ENCODE results near the gene SLC15A1. TPM values are rescaled to one million over a fixed set of nuclear protein-coding genes. Genes with fewer than 3 reads are reported as not detected.

SLC15A1 gene
- polyA plus RNA-seq, 1 donor (not counting 4 experiments of a cell fraction or from before 2014, with no cell fraction given), result 0.10 TPM

DNA sequence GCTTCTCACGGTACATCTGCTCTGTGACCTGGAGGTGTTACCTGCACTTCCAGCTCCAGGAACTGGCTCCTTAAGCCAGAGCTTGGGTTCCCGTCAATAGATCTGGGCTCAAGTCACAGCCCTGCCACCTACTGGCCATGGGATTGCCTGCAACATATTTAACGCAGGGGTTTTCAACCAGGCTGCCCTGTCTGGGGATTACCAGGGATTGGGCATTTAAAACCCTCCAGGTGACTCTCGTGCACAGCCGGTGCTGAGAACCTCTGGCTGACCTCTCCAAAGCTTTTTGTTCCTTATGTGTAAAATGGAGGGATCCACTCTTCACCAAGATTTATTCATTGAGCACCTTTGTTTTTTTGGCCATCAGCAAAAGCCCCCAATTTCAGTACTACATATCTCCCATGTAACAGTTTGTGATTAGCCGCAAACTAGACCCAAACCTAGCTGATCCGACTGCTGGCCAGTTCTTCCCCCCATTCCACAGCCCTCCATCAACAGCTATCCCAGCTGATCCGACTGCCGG, 98.9 kb downstream of the SLC15A1 start:
- no peaks in the 10 kb centered on the region for H3K79me2 ChIP-seq (ENCODE audit: control insufficient read depth, insufficient read depth, low read length)
- no peaks in the 10 kb centered on the region for H3K36me3 ChIP-seq (ENCODE audit: control insufficient read depth in 2 of 2, extremely low read depth in 1 of 2, insufficient read depth in 2 of 2, low read length in 2 of 2)
- no peak for TF ChIP-seq EZH2 (IDR thresholded peaks at IDR 0.05; ENCODE audit: low read length)
- TF ChIP-seq, protein P1, sequence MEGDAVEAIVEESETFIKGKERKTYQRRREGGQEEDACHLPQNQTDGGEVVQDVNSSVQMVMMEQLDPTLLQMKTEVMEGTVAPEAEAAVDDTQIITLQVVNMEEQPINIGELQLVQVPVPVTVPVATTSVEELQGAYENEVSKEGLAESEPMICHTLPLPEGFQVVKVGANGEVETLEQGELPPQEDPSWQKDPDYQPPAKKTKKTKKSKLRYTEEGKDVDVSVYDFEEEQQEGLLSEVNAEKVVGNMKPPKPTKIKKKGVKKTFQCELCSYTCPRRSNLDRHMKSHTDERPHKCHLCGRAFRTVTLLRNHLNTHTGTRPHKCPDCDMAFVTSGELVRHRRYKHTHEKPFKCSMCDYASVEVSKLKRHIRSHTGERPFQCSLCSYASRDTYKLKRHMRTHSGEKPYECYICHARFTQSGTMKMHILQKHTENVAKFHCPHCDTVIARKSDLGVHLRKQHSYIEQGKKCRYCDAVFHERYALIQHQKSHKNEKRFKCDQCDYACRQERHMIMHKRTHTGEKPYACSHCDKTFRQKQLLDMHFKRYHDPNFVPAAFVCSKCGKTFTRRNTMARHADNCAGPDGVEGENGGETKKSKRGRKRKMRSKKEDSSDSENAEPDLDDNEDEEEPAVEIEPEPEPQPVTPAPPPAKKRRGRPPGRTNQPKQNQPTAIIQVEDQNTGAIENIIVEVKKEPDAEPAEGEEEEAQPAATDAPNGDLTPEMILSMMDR (optimal IDR thresholded peaks at IDR 0.05 in 1 of 3, IDR thresholded peaks at IDR 0.05 in 1 of 3, conservative IDR thresholded peaks at IDR 0.05 in 1 of 3; ENCODE audit: extremely low read depth in 1 of 3, insufficient read depth in 2 of 3, low read length in 3 of 3), result peak; percentile 89 to 96 (median 95)
- no peaks in the 10 kb centered on the region for H4K20me1 ChIP-seq (ENCODE audit: control insufficient read depth, extremely low read depth, insufficient read depth, low read length)
- dilution Hi-C loops (cut with MboI; ENCODE audit: extremely low pct_ligation_motif_present, low sequenced_read_pairs), result no loop called here
- H2AFZ ChIP-seq (ENCODE audit: control insufficient read depth, low read length), result peak overlapping the region; percentile 57
- no peak overlapping the region for H3K4me2 ChIP-seq (ENCODE audit: control insufficient read depth, extremely low read depth, insufficient read depth, low read depth, low read length)
- H3K27me3 ChIP-seq (ENCODE audit: control insufficient read depth, extremely low read depth, insufficient read depth, low read length), result no peaks in the 10 kb centered on the region
- no peak for DNase-seq (ENCODE audit: low read depth, low spot score)
- FAIRE-seq, result peak; percentile 86
- H3K9me3 ChIP-seq (ENCODE audit: control insufficient read depth, low read depth, low read length), result no peaks in the 10 kb centered on the region
- no peak overlapping the region for H3K27ac ChIP-seq (ENCODE audit: control insufficient read depth, insufficient read depth, low read length)
- H3K9ac ChIP-seq (ENCODE audit: control insufficient read depth, extremely low read depth, insufficient read depth, low read length), result no peak overlapping the region
- H3K4me3 ChIP-seq (ENCODE audit: control insufficient read depth in 2 of 3, extremely low read depth in 1 of 3, insufficient read depth in 2 of 3, low read depth in 1 of 3, low read length in 3 of 3), result no peak overlapping the region
- H3K4me1 ChIP-seq (ENCODE audit: control insufficient read depth, extremely low read depth, insufficient read depth, low read length), result no peaks in the 10 kb centered on the region
- H3K9me1 ChIP-seq (ENCODE audit: control insufficient read depth, extremely low read depth, insufficient read depth, low read length), result no peaks in the 10 kb centered on the region

DNA sequence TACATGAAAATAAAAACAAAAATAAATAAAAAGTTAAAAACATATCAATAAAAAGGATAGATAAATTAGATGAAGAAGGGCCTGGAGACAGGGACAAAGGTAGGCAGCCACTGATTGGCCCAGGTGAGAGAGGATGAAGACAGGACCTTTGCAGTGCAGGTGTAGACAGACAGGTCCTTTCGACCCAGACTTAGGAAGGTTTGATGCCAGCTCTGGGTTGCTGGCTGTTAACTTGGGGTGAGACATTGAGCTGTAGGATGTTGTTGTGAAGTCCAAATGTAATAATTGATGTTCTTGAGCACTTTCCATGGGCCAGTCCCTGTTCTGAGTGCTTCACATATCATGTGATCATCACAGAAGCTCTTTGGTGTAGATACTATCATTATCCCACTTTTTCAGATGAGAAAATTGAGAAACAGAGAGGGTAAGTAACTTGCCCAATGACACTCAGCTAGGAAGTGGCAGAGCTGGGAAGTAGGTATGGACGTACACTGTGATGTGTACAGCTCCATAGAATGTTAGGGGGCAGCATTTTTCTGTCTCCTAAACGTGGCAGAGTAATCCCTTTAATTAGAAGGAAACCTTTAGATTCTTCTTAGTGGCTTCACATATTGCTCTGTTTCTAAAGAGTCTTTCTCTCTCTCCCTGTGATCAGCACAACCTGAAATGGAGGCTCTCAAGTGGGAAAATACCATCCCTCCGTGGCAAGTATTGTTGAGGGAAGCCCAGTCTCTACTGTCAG, 99.6 kb downstream of the SLC15A1 start:
- Histone ChIP-seq H3K79me2 (ENCODE audit: control insufficient read depth, insufficient read depth, low read length) (no peaks in the 10 kb centered on the region), H2AFZ (ENCODE audit: control insufficient read depth, low read length) (peak overlapping the region; percentile 57), H3K36me3 (ENCODE audit: control insufficient read depth in 2 of 2, extremely low read depth in 1 of 2, insufficient read depth in 2 of 2, low read length in 2 of 2) (no peaks in the 10 kb centered on the region), H3K27ac (ENCODE audit: control insufficient read depth, insufficient read depth, low read length) (no peak overlapping the region), H3K9me3 (ENCODE audit: control insufficient read depth, low read depth, low read length) (no peaks in the 10 kb centered on the region), H3K4me1 (ENCODE audit: control insufficient read depth, extremely low read depth, insufficient read depth, low read length) (no peaks in the 10 kb centered on the region), H4K20me1 (ENCODE audit: control insufficient read depth, extremely low read depth, insufficient read depth, low read length) (no peaks in the 10 kb centered on the region), H3K4me3 (ENCODE audit: control insufficient read depth in 2 of 3, extremely low read depth in 1 of 3, insufficient read depth in 2 of 3, low read depth in 1 of 3, low read length in 3 of 3) (no peak overlapping the region), H3K4me2 (ENCODE audit: control insufficient read depth, extremely low read depth, insufficient read depth, low read depth, low read length) (no peak overlapping the region), H3K27me3 (ENCODE audit: control insufficient read depth, extremely low read depth, insufficient read depth, low read length) (no peaks in the 10 kb centered on the region), H3K9ac (ENCODE audit: control insufficient read depth, extremely low read depth, insufficient read depth, low read length) (no peak overlapping the region), H3K9me1 (ENCODE audit: control insufficient read depth, extremely low read depth, insufficient read depth, low read length) (no peaks in the 10 kb centered on the region)
- dilution Hi-C loops (cut with MboI; ENCODE audit: extremely low pct_ligation_motif_present, low sequenced_read_pairs), result no loop called here
- TF ChIP-seq EZH2 (IDR thresholded peaks at IDR 0.05; ENCODE audit: low read length), result no peak
- FAIRE-seq (no peak), DNase-seq (ENCODE audit: low read depth, low spot score) (no peak)

Measured in keratinocyte (primary cell).